Measurements from ENCODE around the gene NRP2. TPM values are rescaled to one million over a fixed set of nuclear protein-coding genes. Genes with fewer than 3 reads are reported as not detected.

Gene NRP2
- total and polyA plus RNA-seq, 4 donors, result 3.8 to 17.7 (median 12.2) TPM

GRCh38 chr2:205658572-205658971 lies 23.7 kb upstream of the NRP2 start:
- Histone ChIP-seq H3K9ac (ENCODE audit: low read depth in 1 of 2, low read length in 2 of 2) (no peak overlapping the region), H3K27me3 (ENCODE audit: control insufficient read depth in 4 of 4, insufficient read depth in 4 of 4, low read length in 3 of 4) (no peaks in the 10 kb centered on the region), H3K4me1 (ENCODE audit: control insufficient read depth in 4 of 4, insufficient read depth in 4 of 4, low read length in 3 of 4) (no peaks in the 10 kb centered on the region), H3K4me3 (ENCODE audit: low read depth in 1 of 3, low read length in 3 of 3) (no peak overlapping the region), H3K36me3 (ENCODE audit: control insufficient read depth in 4 of 4, insufficient read depth in 3 of 4, low read depth in 1 of 4, low read length in 3 of 4) (peaks cover 0 to 2% (median 0%) of the 10 kb centered on the region in 4 donors), H3K27ac (ENCODE audit: low read depth in 1 of 2, low read length in 2 of 2) (no peak overlapping the region), H3K9me3 (ENCODE audit: control insufficient read depth in 4 of 4, low read length in 3 of 4) (no peaks in the 10 kb centered on the region)
- WGBS, result 95% methylated on average over 2 of the region's 2 CpGs
- no peak for DNase-seq (ENCODE audit: low spot score)
- TF ChIP-seq ATF3 (IDR thresholded peaks at IDR 0.05) (no peak), MAX (IDR thresholded peaks at IDR 0.05) (no peak)

GRCh38 chr2:205659922-205660321 lies 22.4 kb upstream of the NRP2 start:
- Histone ChIP-seq H3K4me3 (ENCODE audit: low read depth in 1 of 3, low read length in 3 of 3) (no peak overlapping the region), H3K27ac (ENCODE audit: low read depth in 1 of 2, low read length in 2 of 2) (no peak overlapping the region), H3K27me3 (ENCODE audit: control insufficient read depth in 4 of 4, insufficient read depth in 4 of 4, low read length in 3 of 4) (no peaks in the 10 kb centered on the region), H3K36me3 (ENCODE audit: control insufficient read depth in 4 of 4, insufficient read depth in 3 of 4, low read depth in 1 of 4, low read length in 3 of 4) (peaks cover 0 to 2% (median 0%) of the 10 kb centered on the region in 4 donors), H3K9me3 (ENCODE audit: control insufficient read depth in 4 of 4, low read length in 3 of 4) (no peaks in the 10 kb centered on the region), H3K4me1 (ENCODE audit: control insufficient read depth in 4 of 4, insufficient read depth in 4 of 4, low read length in 3 of 4) (no peaks in the 10 kb centered on the region), H3K9ac (ENCODE audit: low read depth in 1 of 2, low read length in 2 of 2) (no peak overlapping the region)
- DNase-seq (ENCODE audit: low spot score), result no peak
- whole genome bisulfite sequencing, result 79% methylated on average over 8 of the region's 8 CpGs
- no peak for TF ChIP-seq MAX (IDR thresholded peaks at IDR 0.05)
- TF ChIP-seq NR2F2 (IDR thresholded peaks at IDR 0.05), result no peak
- no peak for TF ChIP-seq RXRA (IDR thresholded peaks at IDR 0.05)
- TF ChIP-seq REST (IDR thresholded peaks at IDR 0.05), result no peak
- TF ChIP-seq CTCF (IDR thresholded peaks at IDR 0.05; ENCODE audit: low read depth, low read length, missing input control), result no peak
- TF ChIP-seq SP1 (IDR thresholded peaks at IDR 0.05), result no peak
- no peak for TF ChIP-seq GABPA (IDR thresholded peaks at IDR 0.05 in 1 of 2, conservative IDR thresholded peaks at IDR 0.05 in 1 of 2)
- TF ChIP-seq TAF1 (conservative IDR thresholded peaks at IDR 0.05), result no peak
- no peak for TF ChIP-seq JUND (IDR thresholded peaks at IDR 0.05)
- no peak for TF ChIP-seq EGR1 (IDR thresholded peaks at IDR 0.05; ENCODE audit: low read depth in 2 of 2)
- no peak for TF ChIP-seq FOXA2 (IDR thresholded peaks at IDR 0.05)
- no peak for TF ChIP-seq YY1 (IDR thresholded peaks at IDR 0.05)
- no peak for TF ChIP-seq RAD21 (IDR thresholded peaks at IDR 0.05)
- no peak for TF ChIP-seq FOXA1 (IDR thresholded peaks at IDR 0.05)
- TF ChIP-seq ATF3 (IDR thresholded peaks at IDR 0.05), result no peak
